Coronary artery (tissue), 2 donors: Measurements from ENCODE around the gene GLTP.
"Not testable (repeated sequence)": the region's sequence is repeated elsewhere in the genome, so short reads cannot be mapped to it uniquely, and the experiment has no call there.

Experiments
- DNase-seq: peaks from one replicate; pipeline ENCODE4 v3.0.0-alpha.2; 2017; ENCODE audit warnings: low spot score
- H3K27ac ChIP-seq, 2 donors: fragments of 200-600 bp; sonication (generic); one replicate each; pipeline ENCODE4 v1.5.1; 2016 to 2019
- H3K4me3 ChIP-seq: fragments of 200-600 bp; sonication (generic); 2 replicates; pipeline ENCODE4 v1.5.1; 2016; ENCODE audit warnings: mild to moderate bottlenecking, moderate library complexity
- TF ChIP-seq, protein P1 (sequence below): fragments of 200-600 bp; sonication (generic); IDR thresholded peaks from one replicate; pipeline ENCODE4 v1.5.1; 2019; ENCODE audit warnings: antibody characterized with exemption

GLTP gene

DNA sequence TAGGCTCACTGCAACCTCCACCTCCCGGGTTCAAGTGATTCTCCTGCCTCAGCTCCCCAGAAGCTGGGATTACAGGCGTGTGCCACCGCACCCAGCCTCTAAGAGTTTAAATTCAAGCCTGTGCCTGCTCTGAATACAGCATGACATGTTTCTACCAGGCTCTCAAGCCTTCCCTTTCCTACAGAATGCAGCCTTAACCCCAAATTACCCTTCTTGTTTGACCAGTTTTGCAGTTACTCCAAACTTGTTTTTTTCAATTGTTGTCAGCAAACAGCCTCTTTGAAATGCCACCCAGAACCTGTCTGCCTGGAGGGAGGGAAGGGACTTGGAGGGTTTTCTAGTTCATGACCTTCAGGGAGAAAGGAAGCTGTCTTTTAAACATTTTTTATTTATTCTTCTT lies 15.4 kb downstream of the GLTP start:
- Histone ChIP-seq H3K4me3 (no peak overlapping the region), H3K27ac (no peak overlapping the region)
- no peak for DNase-seq
- TF ChIP-seq, protein P1, sequence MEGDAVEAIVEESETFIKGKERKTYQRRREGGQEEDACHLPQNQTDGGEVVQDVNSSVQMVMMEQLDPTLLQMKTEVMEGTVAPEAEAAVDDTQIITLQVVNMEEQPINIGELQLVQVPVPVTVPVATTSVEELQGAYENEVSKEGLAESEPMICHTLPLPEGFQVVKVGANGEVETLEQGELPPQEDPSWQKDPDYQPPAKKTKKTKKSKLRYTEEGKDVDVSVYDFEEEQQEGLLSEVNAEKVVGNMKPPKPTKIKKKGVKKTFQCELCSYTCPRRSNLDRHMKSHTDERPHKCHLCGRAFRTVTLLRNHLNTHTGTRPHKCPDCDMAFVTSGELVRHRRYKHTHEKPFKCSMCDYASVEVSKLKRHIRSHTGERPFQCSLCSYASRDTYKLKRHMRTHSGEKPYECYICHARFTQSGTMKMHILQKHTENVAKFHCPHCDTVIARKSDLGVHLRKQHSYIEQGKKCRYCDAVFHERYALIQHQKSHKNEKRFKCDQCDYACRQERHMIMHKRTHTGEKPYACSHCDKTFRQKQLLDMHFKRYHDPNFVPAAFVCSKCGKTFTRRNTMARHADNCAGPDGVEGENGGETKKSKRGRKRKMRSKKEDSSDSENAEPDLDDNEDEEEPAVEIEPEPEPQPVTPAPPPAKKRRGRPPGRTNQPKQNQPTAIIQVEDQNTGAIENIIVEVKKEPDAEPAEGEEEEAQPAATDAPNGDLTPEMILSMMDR, result no peak

GRCh38 chr12:109863847-109864712 lies 16.3 kb downstream of the GLTP start:
- TF ChIP-seq, protein P1, result no peak
- DNase-seq, result no peak
- Histone ChIP-seq H3K4me3 (no peak overlapping the region), H3K27ac (peak overlapping the region in 1 of 2 donors; percentile 28)

- DNase-seq, H3K4me3 ChIP-seq, H3K27ac ChIP-seq: not testable (repeated sequence)
Observed at GRCh38 chr12:109862491-109862890, 17.9 kb downstream of the GLTP start.

DNA sequence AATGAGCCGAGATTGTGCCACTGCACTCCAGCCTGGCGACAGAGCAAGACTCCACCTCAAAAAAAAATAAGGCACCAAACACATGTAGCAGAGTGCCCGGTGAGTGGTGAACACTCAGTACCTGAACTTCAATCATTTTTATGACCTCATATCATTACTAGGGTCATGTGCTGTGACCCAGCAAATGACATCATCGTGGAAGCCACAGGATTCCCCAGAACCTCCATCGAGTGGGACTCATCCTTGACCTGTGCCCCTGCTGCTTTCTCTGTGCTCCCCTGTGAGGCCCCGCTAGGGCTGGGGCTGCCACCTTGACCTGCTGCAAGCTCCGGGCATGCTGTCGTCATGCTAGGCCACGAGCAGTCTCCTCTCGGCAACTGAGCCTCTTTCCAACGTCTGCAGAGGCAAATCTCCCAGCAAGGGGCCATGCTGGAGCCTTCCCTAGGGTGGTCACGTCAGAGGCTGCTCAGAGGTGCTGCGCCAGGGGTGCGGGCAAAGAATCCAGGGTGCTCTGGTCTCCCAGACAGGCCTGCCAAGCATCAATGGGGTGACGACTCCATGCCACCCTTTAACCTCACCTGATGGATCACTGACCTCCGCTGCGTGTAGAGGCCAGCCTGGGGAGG lies 18.5 kb downstream of the GLTP start:
- TF ChIP-seq, protein P1, result no peak
- DNase-seq, result no peak
- Histone ChIP-seq H3K27ac (no peak overlapping the region), H3K4me3 (no peak overlapping the region)

- no peak overlapping the region for H3K4me3 ChIP-seq
- no peak overlapping the region for H3K27ac ChIP-seq
- no peak for DNase-seq
- TF ChIP-seq, protein P1, result no peak
Observed at GRCh38 chr12:109860977-109861376, 19.4 kb downstream of the GLTP start.

- no peak overlapping the region for H3K27ac ChIP-seq
- DNase-seq, result no peak
- no peak overlapping the region for H3K4me3 ChIP-seq
- TF ChIP-seq, protein P1, result no peak
Observed at GRCh38 chr12:109858764-109859163, 21.6 kb downstream of the GLTP start.

- DNase-seq, result no peak
- H3K4me3 ChIP-seq, result no peak overlapping the region
- TF ChIP-seq, protein P1, result no peak
- H3K27ac ChIP-seq, result no peak overlapping the region
Observed at GRCh38 chr12:109857715-109858114, 22.6 kb downstream of the GLTP start.
